HL-60 (cell line): ENCODE results near the gene JUP.

Experiments used
- CTCF ChIP-seq: IDR thresholded peaks from one replicate; pipeline ENCODE4 v1.5.1; 2011; ENCODE audit warnings: low read length, control low read depth, inconsistent platforms; ENCODE audit not compliant: insufficient read depth
- GABPA ChIP-seq: IDR thresholded peaks from 2 replicates; pipeline ENCODE4 v1.6.1; 2012; ENCODE audit warnings: low read depth
- POLR2AphosphoS5 ChIP-seq: IDR thresholded peaks from 2 replicates; pipeline ENCODE4 v1.6.1; 2012; ENCODE audit warnings: low read depth

GRCh38 chr17:41734139-41734948, 52.2 kb downstream of the JUP start, which contains the start of gene HAP1:
- TF ChIP-seq CTCF (no peak), POLR2AphosphoS5 (no peak), GABPA (no peak)
